GM21717 (cell line): ENCODE data around the gene FLT1.

Experiments used
- ATAC-seq: cut with Tn5 transposase; IDR thresholded peaks from one replicate; pipeline ENCODE4 v1.9.1; 2021; ENCODE audit warnings: mild to moderate bottlenecking, moderate library complexity; ENCODE audit not compliant: unreplicated experiment

Gene FLT1

DNA sequence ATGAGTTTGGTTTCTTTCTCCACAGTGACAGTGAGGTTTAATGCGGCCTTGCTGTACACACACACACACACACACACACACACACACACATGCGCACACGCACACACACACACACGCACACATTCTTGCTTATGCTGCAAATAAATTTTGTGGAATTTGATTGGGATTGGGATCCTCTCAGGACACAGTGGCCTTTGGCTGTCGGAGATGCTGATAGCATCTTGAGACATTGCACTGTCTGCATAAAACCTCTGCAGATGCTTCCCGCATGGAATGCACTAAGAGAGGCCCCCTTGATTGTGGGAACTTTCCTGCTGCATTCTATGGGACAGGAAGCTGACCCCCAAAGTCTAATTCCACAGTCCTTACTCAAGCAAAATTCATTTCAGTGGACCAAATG, 145.6 kb downstream of the FLT1 start:
- ATAC-seq, result no peak

DNA sequence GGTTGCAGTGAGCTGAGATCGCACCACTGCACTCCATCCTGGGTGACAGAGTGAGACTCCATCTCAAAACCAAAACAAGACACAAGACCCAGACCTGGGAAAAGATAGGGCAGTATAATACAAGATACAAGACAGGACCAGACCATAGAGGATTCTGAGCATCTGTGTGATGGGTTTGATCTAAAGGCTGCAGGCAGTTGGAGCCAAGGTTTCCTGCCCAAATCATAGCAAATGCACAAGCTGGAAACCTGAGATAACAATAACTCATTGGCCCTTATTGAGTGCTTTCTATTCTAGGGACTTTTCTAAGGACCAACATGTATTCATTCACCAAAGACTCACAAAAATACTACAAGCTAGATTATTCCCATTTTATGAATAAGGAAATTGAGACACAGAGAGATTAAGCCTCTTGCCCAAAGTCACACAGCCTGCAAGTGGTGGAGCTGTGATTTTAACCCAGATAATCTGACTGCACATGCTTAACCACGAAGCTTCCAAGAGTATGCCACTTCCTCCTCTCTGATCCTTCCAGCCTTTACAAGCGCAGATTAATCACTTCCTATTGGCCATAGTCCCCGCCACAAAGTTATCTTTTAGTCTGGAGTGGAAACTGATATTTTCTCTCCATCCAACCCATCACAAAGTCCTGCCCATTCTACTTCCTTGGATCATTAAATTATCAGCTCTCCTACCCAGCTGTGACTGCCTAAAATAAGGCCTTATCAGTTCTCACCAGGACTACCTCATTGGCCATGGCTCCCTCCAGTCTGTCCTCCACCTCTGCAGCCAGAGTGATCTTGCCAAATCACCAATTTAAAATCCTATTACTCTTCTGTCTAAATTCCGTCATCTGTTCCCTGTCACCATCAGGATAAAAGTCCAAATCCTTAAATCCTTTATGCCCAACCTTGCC, 147.2 kb downstream of the FLT1 start:
- no peak for ATAC-seq

DNA sequence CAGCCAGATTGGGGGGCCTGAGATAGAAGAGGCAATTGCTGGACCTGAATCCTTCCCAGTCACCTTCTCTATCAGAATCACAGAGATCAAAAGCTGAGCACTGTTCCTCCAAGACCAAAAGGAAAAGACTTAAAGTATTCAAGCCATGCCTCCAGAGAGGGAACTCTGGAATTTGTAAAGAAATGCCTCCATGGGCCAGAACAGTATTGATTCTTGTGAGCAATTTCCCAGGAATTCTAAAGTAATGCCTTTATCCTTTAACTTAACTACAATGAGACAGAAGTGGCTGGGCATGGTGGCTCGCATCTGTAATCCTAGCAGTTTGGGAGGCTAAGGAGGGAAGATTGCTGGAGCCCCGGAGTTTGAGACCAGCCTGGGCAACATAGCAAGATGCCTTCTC, 148.8 kb downstream of the FLT1 start:
- no peak for ATAC-seq

DNA sequence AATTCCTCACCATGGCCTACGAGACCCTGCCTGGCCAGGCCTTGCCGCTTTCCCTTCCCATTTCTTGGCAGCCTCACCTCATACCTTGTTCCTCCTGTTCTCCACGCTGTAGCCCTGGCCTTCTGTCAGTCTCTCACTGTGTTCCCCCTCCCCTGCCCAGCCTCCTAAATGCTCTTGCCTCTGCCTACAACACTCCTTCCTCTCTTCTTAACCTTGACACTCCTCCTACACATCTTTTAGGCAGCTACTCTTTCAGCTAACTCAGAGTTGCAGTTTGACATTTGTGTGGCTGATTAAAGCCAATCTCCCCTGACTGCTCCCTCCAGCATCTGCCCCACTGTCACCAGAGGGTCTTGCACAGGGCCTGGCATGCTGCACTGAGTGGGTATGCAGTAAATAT, 150.8 kb downstream of the FLT1 start:
- ATAC-seq, result no peak

DNA sequence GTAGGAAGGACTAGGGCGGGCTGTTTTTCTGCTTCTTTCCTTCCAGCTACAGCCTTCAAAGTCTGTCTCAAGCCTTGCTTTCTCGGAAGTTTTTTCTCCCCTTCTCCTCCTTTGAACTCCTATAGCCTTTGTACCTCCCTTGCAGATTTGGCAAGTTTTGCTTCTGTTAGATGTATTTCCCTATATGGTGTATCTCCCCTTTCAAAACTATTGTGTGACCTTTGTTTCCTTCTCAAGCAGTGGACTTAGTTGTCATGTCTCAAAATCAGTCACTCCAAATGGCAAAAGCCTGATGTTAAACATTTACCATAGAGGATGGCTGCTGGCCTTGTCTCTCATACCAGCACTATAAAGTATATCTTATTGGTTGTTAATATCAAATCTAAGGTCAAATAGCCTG, 152.7 kb downstream of the FLT1 start:
- no peak for ATAC-seq

DNA sequence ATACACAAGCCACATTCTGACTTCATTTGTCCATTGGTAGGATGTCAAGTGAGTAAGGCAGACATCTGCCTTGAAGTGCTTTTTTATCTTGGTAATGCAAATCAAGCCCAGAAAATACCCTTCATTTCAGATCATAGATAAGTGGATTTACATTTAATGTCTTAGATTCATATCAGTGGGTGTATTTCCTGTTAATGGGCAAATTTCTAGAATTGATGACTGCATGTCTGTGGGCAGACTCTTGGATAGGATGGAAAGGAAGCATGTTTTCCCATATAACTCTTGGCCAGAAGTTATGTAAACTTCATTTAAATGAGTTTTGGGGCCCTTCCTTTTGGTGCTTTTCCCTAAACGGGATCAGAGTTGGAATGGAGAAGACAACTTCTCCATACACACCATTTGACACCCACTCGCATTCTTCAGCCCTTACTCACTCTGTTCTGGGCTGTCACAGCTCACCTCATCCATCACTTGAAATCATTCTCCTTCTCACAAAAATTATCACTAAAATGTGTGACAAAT, 154.6 kb downstream of the FLT1 start:
- no peak for ATAC-seq

DNA sequence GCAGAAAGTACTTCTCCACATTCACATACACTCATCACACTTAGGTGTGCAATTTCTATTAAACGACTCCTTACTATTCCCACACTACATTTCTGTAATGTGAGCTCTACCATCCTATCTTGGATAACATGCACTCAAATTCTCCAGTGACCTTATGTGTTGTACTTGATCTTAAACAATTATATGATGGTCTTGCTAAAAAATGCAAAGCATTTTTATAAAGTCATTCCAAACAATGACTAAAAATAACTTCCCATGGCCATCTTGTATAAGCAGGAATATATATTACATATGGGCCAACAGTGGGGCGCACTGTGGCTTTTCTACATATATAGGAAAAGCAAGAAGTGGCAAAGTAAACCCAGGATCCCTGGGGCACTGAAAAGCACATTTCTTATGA, 155.5 kb downstream of the FLT1 start:
- no peak for ATAC-seq

DNA sequence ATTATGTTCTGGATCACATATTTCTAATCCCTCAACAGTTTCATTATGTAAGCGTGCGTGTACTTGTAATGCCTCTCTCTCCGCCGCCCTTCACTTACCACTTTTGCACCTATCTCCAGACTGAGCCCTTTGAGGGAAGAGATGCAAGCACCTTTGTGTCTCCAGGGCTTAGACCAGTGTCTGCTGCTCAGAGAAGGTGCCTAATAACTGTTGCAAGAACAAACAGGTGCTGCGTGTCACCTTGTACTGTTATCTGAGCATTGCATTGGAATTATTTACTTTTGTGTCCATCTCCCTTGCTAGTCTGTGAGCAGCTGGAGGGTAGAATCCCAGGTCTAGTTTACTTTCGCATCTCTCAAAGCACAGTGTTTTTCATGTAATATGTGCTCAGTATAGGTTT, 156.2 kb downstream of the FLT1 start:
- ATAC-seq, result no peak

DNA sequence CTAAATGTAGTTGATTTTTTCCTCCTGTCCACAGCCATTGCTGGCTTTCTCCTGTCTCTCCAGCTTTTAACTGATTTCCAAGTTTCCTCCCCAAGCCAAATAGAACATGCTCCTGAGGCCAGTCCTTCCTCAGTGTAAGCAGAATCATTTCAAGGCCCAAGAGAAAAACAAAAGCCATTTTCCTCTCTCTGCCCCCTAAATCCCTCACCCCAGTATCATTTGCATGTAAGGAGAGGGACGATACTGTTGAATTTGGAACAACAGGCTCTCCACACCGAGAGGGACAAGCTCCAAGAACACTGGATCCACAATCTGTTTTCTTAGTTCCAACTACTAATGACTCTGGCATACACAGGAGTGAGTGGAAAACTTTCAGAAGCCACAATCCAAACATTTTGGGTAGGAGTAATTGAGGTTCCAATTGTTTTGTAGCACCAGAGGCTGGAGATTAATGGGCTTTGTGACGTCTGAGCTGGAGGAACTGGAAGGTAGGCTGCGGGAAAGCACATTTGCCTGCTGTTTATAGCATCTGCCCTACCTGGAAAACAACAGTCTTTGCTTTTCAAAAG, 156.8 kb downstream of the FLT1 start:
- no peak for ATAC-seq

DNA sequence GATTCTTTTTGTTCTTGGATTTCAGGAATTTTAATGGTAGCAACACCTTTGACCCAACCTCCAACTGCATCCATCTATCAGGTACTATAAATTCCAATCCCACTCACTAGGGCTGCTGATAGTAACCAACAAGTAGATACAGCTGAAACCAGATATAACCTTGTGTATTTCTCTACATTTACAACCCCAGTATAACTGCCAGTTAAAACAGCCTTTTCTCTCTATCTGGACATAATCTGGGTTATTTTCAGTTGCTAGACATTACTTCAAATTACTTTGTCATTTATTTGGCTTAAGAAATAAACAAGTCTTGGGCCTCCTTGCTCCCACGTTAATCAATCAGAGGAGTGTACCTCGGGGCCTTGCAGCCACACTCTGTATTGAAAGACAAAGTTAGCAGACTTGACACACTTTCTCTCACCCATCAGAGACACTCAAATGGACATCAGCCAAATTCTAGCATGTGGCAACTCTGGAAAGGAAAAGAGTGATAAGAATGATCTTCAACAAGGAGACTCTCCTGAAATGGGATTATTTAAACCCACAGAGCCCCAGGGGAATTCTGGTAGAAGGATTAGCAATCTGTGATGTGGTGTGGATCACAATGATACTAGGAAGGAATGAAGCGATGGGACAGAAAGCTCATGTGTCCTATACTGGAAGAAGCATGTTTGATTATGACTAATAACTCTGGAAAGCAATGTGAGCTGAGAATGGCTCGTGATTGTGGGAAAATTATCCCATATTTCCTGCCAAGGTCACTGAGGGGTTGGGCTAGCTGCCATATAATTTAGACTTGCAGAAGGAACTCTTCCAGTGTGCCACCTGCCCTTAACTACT, 157.5 kb downstream of the FLT1 start:
- no peak for ATAC-seq

DNA sequence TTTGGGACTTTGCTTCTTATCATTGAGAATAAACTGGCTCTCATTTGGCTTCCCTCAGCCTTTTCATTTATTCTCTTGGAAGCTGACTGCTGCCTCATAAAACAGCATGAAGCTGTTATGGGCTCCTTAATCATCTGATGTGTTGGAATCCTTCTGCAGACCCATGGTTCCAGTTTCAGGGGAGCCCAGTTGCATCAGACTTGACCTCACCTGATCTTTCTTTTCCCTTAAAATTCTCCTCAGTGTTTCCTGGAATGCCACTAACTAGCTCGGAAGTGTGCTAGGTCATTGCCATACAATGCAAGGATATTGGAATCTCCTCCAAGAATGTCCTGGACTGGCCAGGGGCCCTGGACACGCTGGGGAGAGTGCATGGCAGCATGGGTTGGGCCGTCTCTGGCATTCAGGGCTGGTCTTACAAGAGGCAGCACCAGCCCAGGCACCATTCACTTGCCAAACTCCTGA, 158.7 kb downstream of the FLT1 start:
- ATAC-seq, result no peak

DNA sequence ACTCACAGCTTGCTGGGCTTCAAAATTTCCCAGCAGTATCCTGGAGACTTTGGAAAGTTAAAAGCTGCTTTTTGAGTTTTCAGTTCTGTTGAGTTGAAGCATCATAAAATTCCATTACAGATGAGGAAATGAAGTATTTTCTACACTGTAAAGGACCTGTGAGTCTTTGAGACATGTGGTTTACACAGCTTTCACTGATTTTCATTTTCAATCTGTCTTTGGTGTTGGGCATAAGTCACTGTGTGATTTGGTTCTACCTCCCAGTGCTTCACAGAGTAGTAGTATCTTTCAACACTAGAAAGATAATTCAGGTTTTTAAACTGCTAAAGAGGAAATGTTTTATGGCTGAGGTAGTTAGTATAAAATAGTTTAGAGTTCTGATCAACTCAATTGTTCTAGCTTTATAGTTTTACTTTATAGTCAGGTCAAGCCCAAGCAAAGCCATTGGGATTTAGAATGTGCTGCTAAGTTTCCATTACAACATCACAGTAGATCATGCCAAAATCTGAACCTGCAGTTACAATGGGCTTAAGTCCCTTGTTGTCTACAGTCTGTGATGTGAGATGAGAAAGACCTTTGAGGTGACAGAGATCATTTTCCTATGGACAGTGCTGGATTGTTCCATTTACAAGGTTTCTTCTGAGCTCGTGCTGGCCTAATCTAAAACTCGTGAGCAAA, 161.6 kb downstream of the FLT1 start:
- ATAC-seq, result no peak

DNA sequence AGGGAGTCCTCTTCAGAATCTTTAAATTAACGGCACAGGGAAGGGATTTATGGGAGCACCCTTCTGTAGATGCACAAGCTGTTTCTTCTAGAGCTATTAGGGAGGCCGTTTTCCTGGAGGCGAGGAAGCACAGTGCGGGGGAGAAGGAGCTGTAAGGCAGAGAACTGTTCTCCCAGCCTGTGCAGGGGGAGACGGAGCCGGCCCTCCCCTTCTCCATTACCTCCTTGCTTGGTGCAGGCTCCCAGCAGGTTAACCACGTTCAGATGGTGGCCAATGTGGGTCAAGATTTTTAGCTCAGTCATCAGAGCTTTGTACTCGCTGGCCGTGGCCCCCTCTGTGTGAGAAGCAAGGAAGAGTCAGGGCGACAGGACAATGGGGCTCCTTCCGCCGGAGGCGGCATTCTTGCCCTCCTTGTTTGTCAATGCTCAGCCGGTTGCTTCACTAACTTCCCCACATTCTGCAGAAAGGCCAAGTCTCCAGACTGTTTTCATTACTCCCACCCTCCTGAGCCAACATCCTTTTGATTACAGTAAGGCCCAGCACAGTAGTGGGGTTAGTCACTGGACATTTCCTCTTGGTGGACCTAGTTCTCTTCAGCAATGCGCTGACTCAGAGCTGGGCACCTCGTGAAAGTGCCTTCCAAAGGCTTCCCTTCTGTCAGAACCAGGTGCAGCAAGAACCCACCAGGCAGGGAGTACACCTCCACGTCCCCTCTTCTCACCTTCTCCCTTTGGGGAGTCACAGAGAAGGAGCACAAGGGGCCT, 165.4 kb downstream of the FLT1 start:
- ATAC-seq, result no peak

DNA sequence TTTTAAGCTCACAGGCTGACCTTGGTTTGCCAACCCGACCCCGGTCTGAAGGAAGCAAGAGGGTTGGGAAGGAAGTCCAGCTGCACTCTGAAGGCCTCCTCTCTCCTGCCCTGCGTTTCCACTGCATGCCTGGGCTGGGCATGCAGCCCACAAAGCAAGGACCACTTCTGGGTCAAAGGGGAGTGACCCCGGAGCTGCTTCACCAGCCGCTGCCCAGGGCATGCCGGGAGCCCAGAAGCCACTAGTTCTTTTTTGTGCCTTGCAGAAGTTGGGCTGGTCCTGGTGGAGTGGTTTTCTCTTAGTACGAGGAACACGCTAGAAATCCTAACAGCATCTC, 166.7 kb downstream of the FLT1 start:
- ATAC-seq, result no peak

DNA sequence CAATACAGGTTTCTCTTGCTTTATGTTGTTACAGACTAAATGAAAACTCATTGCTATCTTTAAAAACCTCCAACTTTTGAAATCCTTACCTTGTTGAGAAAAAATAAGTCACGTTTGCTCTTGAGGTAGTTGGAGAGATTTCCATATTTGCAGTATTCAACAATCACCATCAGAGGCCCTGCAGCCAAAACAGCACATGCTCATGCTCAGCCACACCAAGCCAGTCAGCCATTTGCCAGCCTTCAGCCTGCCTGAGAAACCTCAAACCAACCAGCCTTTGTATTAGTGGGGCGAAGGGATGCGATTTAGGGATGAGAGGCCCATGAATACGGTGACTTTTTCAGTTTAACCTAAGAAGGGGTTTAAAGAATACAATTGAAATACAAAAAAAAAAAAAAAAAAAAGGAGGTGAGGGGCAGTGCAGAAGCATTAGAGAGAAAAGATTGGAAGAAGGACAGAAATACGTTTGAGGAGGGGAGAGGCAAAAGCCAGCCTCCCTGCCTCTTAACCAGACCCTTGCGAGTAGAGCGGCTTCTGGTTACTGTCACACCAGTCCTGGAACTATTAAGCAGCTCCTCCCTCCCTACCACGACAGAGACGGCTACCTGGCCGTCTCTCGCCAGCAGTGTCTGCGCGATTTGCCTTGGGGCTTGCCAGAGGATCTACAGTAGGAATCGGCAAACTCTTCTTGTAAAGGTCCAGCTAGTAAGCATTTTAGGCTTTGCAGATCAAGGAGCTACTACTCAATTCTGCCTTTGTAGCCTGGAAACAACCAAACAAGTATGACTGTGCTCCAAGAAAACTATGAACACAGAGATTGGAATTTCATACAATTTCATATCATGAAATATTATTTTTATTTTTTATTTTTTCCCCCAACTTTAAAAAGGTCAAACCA, 167.3 kb downstream of the FLT1 start:
- ATAC-seq, result no peak

DNA sequence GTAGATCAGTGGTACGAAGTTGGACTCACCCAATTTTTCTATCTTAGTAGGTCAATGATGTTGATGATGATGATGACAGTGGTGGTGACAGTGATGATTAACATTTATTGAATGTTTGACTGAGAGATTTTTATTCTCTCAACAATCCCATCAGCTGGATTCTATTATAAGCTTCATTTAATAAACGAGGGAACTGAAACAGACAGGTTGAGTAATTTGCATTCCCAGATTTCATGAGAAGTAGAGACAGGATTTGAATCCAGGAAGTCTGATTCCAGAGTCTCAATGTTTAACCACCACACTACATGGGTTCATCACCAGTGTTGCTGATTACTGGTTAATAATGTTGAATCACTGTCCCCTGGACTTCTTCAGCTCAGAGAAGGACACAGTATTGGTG, 168.9 kb downstream of the FLT1 start:
- ATAC-seq, result no peak

DNA sequence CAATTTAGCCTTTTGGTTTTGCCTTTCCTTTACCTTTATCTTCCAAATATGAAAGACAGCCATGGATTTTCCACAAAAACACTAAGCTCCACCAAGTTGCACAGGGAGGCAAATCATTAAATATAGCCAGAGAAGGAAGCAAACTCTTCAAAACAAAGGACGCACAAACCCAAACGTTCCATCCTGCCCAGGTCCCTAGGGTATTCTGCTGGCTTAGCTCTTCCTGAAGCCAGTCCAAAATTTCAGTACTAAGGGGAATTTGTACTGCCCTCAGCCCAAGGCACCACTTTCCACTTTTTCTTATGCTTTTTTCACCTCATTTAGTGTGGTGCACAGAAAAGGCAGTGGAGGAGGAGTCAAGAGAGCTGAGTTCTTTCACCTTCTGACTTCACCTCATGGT, 169.9 kb downstream of the FLT1 start:
- ATAC-seq, result no peak

DNA sequence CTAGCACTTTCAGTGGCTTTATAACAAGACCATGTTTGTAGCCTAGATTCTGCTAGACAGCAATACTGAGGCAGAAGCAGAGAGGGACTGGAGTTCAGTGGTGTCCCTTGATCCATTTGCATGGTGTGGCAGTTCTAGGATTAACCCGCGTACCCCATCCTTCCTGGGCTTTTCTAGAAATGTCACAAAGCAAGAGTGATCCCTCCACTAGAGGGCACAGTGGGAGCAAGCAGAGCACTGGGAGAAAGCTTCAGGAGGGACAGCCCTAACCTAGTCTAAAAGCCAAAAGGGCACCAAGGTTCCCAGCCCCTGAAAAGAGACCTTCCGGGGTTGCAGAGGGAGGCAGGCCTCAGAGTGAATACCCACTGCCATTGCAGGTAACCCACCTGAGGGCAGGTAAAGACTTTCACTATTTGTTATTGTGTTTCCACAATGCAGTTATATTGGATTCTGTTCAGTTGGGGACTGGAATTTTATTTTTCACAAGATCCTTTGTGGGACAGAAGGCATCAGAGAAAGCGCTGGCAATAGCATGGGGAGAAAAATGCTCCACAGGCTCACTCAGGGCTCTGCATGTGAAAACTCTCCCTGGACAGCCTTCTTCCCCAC, 170.6 kb downstream of the FLT1 start:
- peak; percentile 63 for ATAC-seq
